Stimulated activated naive CD8-positive, alpha-beta T cell treated with anti-CD3 and anti-CD28 coated beads, Interleukin-15, Interleukin-2, amounts not matched to agents 100 U/mL and 50 U/mL, for 24 hours (primary cell): Measurements from ENCODE around the gene RNF103.
A peak's percentile ranks its signal among the peaks of the same experiment; 100 is the strongest.
"Not testable (repeated sequence)": the region's sequence is repeated elsewhere in the genome, so short reads cannot be mapped to it uniquely, and the experiment has no call there.

Experiments used
- ATAC-seq: fragments of 150-1000 bp; cut with Tn5 transposase; one replicate; pipeline ENCODE4 v1.10.0; 2021
- DNase-seq: peaks from one replicate; pipeline ENCODE4 v3.0.0; 2021

RNF103 gene

GRCh38 chr2:86623043-86623493, 597 bp downstream of the RNF103 start:
- DNase-seq: peak; percentile 64
- peak; percentile 13 for ATAC-seq

- ATAC-seq (no peak), DNase-seq (peak; percentile 43)
These were observed 1.1 kb downstream of the RNF103 start for GRCh38 chr2:86622519-86623042.

GRCh38 chr2:86621280-86621943, 2.3 kb downstream of the RNF103 start:
- DNase-seq (no peak), ATAC-seq (no peak)

GRCh38 chr2:86617738-86618137, 5.9 kb downstream of the RNF103 start:
- ATAC-seq: no peak
- no peak for DNase-seq

- ATAC-seq: no peak
- no peak for DNase-seq
These were observed 6.5 kb downstream of the RNF103 start for GRCh38 chr2:86617153-86617552.

GRCh38 chr2:86616502-86616901, 7.2 kb downstream of the RNF103 start:
- no peak for ATAC-seq
- DNase-seq: no peak

GRCh38 chr2:86615596-86615995, 8.1 kb downstream of the RNF103 start:
- ATAC-seq (no peak), DNase-seq (no peak)

- DNase-seq (no peak), ATAC-seq (peak; percentile 23)
These were observed 10.2 kb downstream of the RNF103 start for GRCh38 chr2:86613515-86613914.

GRCh38 chr2:86610871-86611270, 12.8 kb downstream of the RNF103 start:
- ATAC-seq (no peak), DNase-seq (no peak)

GRCh38 chr2:86608832-86609410, 14.7 kb downstream of the RNF103 start:
- DNase-seq (no peak), ATAC-seq (peak; percentile 49)

- DNase-seq (no peak), ATAC-seq (no peak)
These were observed 19.8 kb downstream of the RNF103 start for GRCh38 chr2:86603905-86604304.

- no peak for DNase-seq
- no peak for ATAC-seq
These were observed 24.7 kb downstream of the RNF103 start for GRCh38 chr2:86598966-86599365.

GRCh38 chr2:86596118-86596517, 27.5 kb downstream of the RNF103 start:
- no peak for ATAC-seq
- no peak for DNase-seq

GRCh38 chr2:86593266-86593665, 30.4 kb downstream of the RNF103 start:
- ATAC-seq (no peak), DNase-seq (no peak)

GRCh38 chr2:86592547-86593230, 31.0 kb downstream of the RNF103 start:
- ATAC-seq: no peak
- no peak for DNase-seq

- not testable (repeated sequence) for ATAC-seq, DNase-seq
These were observed 34.0 kb downstream of the RNF103 start for GRCh38 chr2:86589701-86590100.

- DNase-seq: peak; percentile 13
- ATAC-seq: peak; percentile 82
These were observed 39.3 kb downstream of the RNF103 start for GRCh38 chr2:86584151-86584913.

GRCh38 chr2:86580560-86580959, 43.1 kb downstream of the RNF103 start:
- no peak for ATAC-seq

GRCh38 chr2:86577817-86578456, 45.7 kb downstream of the RNF103 start:
- no peak for DNase-seq
- ATAC-seq: no peak

More at GRCh38 chr2:86580560-86580959, 43.1 kb downstream of the RNF103 start:
- no peak for DNase-seq

GRCh38 chr2:86570059-86570458, 53.6 kb downstream of the RNF103 start:
- ATAC-seq: no peak
- DNase-seq: no peak

GRCh38 chr2:86566821-86567190, 56.9 kb downstream of the RNF103 start:
- no peak for DNase-seq
- no peak for ATAC-seq
